Neuronal stem cell (in vitro differentiated cells): ENCODE results near the gene TMED10.
"Not testable (repeated sequence)": the region's sequence is repeated elsewhere in the genome, so short reads cannot be mapped to it uniquely, and the experiment has no call there.

Source experiments
- DNase-seq: peaks from one replicate; pipeline ENCODE4 v3.0.0-alpha.2; 2013; ENCODE audit warnings: low spot score
- H2AFZ ChIP-seq: one replicate; pipeline ENCODE4 v1.6.1; 2013; ENCODE audit warnings: mild to moderate bottlenecking, low read length, inconsistent platforms
- H2AK5ac ChIP-seq: 2 replicates; pipeline ENCODE4 v1.6.1; 2013; ENCODE audit warnings: low read depth, mild to moderate bottlenecking, inconsistent platforms, low read length, moderate library complexity, mixed read lengths
- H2BK120ac ChIP-seq: 2 replicates; pipeline ENCODE4 v1.6.1; 2013; ENCODE audit warnings: low read depth, mild to moderate bottlenecking, inconsistent platforms, low read length, moderate library complexity, mixed read lengths
- H2BK12ac ChIP-seq: one replicate; pipeline ENCODE4 v1.6.1; 2013; ENCODE audit warnings: low read length, inconsistent platforms
- H2BK15ac ChIP-seq: 2 replicates; pipeline ENCODE4 v1.6.1; 2013; ENCODE audit warnings: mild to moderate bottlenecking, low read length, inconsistent platforms, mixed read lengths
- H2BK5ac ChIP-seq: one replicate; pipeline ENCODE4 v1.6.1; 2013; ENCODE audit warnings: inconsistent platforms, mild to moderate bottlenecking, low read length, moderate library complexity
- H3K14ac ChIP-seq: one replicate; pipeline ENCODE4 v1.6.1; 2013; ENCODE audit warnings: low read length, inconsistent platforms
- H3K18ac ChIP-seq: 2 replicates; pipeline ENCODE4 v1.6.1; 2013; ENCODE audit warnings: low read length, inconsistent platforms
- H3K23ac ChIP-seq: 2 replicates; pipeline ENCODE4 v1.6.1; 2013; ENCODE audit warnings: low read depth, mild to moderate bottlenecking, mixed read lengths, low read length, inconsistent platforms; ENCODE audit not compliant: poor library complexity
- H3K27ac ChIP-seq: replicated peaks from 3 replicates; pipeline ENCODE4 v1.5.1; 2013; ENCODE audit warnings: low read length, inconsistent platforms
- H3K27me3 ChIP-seq, 3 experiments: 2 replicates each; pipeline ENCODE4 v1.6.1; 2013; ENCODE audit warnings: low read length in 3 of 3, mild to moderate bottlenecking in 2 of 3, inconsistent platforms in 1 of 3, low read depth in 1 of 3, mixed read lengths in 1 of 3, moderate library complexity in 1 of 3; ENCODE audit not compliant: control insufficient read depth in 3 of 3, insufficient read depth in 3 of 3
- H3K36me3 ChIP-seq, 2 donors: replicated peaks in 1 of 2; 2 replicates each; pipeline ENCODE4 v1.6.1; 2013; ENCODE audit warnings: low read length in 2 of 2; ENCODE audit not compliant: control insufficient read depth in 2 of 2, insufficient read depth in 2 of 2
- H3K4ac ChIP-seq: 2 replicates; pipeline ENCODE4 v1.6.1; 2013; ENCODE audit warnings: inconsistent platforms, mild to moderate bottlenecking, low read length, moderate library complexity
- H3K4me1 ChIP-seq, 2 donors: 1 replicate in 1 of 2; 2 replicates in 1 of 2; pipeline ENCODE4 v1.6.1; 2013; ENCODE audit warnings: low read length in 2 of 2, low read depth in 1 of 2; ENCODE audit not compliant: control insufficient read depth in 2 of 2, insufficient read depth in 1 of 2
- H3K4me2 ChIP-seq: one replicate; pipeline ENCODE4 v1.6.1; 2013; ENCODE audit warnings: mild to moderate bottlenecking, low read length, inconsistent platforms; ENCODE audit not compliant: insufficient read depth, poor library complexity, severe bottlenecking
- H3K4me3 ChIP-seq, 2 donors: 2 replicates each; pipeline ENCODE4 v1.5.1; 2013; ENCODE audit warnings: low read length in 2 of 2, mild to moderate bottlenecking in 2 of 2, inconsistent platforms in 1 of 2, moderate library complexity in 1 of 2
- H3K79me1 ChIP-seq: one replicate; pipeline ENCODE4 v1.6.1; 2013; ENCODE audit warnings: low read depth, mild to moderate bottlenecking, inconsistent platforms, low read length, moderate library complexity
- H3K9ac ChIP-seq: one replicate; pipeline ENCODE4 v1.6.1; 2013; ENCODE audit warnings: mild to moderate bottlenecking, low read depth, low read length, inconsistent platforms; ENCODE audit not compliant: poor library complexity
- H3K9me3 ChIP-seq, 2 donors: replicated peaks in 1 of 2; 2 replicates each; pipeline versions ENCODE3 to v1.6.1; 2013; ENCODE audit warnings: low read length in 2 of 2, mild to moderate bottlenecking in 2 of 2, inconsistent platforms in 1 of 2, low read depth in 1 of 2, mixed read lengths in 1 of 2, moderate library complexity in 1 of 2; ENCODE audit not compliant: control insufficient read depth in 2 of 2, insufficient read depth in 1 of 2
- H4K8ac ChIP-seq: one replicate; pipeline ENCODE4 v1.6.1; 2013; ENCODE audit warnings: low read depth, mild to moderate bottlenecking, inconsistent platforms, low read length, moderate library complexity
- H4K91ac ChIP-seq: one replicate; pipeline ENCODE4 v1.6.1; 2013; ENCODE audit warnings: low read length, low read depth, mild to moderate bottlenecking, inconsistent platforms; ENCODE audit not compliant: poor library complexity
- WGBS, 2 donors: extraction: QIAGEN DNeasy Blood & Tissue Kit; methylation state at CpG; one replicate each; pipeline ENCODE4 v1.1.7; 2013; ENCODE audit warnings: missing lambda C conversion rate in 2 of 2, mixed read lengths in 1 of 2; ENCODE audit not compliant: insufficient read length in 2 of 2, insufficient replicate concordance in 1 of 2; ENCODE audit errors: extremely low coverage in 2 of 2; 5-methylcytosine and 5-hydroxymethylcytosine counted together

TMED10 gene

DNA sequence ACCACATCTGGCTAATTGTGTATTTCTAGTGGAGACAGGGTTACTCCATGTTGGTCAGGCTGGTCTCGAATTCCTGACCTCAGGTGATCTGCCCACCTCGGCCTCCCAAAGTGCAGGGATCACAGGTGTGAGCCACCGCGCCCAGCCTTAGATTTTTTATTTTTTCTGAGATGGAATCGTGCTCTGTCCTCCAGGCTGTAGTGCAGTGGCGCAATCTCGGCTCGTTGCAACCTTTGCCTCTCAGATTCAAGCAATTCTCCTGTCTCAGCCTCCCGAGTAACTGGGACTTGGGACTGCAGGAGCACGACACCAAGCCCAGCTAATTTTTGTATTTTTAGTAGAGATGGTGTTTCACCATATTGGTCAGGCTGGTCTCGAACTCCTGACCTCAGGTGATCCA lies 5.8 kb upstream of the TMED10 start:
- H3K79me1 ChIP-seq, H3K14ac ChIP-seq, H2BK15ac ChIP-seq, H2BK12ac ChIP-seq, H2AFZ ChIP-seq, H3K18ac ChIP-seq, H3K27ac ChIP-seq, H3K4me3 ChIP-seq, H3K4me1 ChIP-seq, H4K91ac ChIP-seq, H3K4ac ChIP-seq, H3K9me3 ChIP-seq, H3K23ac ChIP-seq, DNase-seq, H3K9ac ChIP-seq, H2AK5ac ChIP-seq, H3K4me2 ChIP-seq, H4K8ac ChIP-seq, H3K36me3 ChIP-seq, H2BK120ac ChIP-seq, H2BK5ac ChIP-seq: not testable (repeated sequence)
- H3K27me3 ChIP-seq = peaks cover 0 to 48% (median 0%) of the 10 kb centered on the region in 3 experiments
- WGBS, 2 donors = no CpG with 5 or more reads among the region's 11 CpGs

DNA sequence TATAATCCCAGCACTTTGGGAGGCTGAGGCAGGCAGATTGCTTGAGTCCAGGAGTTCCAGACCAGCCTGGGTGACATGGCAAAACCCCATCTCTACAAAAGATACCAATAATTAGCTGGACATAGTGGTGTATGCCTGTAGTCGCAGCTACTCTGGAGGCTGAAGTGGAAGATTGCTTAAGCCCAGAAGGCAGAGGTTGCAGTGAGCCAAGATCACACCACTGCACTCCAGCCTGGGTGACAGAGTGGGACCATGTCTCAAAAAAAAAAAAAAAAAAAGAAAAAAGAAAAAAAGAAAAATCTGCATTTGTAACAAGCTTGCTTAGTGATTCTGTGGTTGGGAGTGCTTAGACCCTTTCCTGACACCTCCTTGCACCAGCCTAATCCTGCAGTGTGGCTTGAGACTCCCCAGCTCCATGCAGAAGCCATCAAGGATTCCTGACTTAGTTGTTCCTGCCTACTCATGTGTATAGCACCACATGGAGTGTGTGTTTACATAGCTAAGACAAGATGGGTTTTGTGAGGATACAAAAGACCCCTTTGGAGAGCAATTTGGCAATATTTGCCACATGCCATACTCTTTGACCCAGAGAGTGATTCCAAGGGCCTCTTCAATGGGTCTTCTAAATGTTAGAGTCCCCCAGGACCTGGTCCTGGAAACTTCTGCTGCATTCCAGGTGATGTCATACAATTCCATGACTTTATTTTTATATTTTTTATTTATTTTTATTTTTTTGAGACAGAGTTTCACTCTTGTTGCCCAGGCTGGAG lies 5.1 kb upstream of the TMED10 start:
- Histone ChIP-seq H2BK120ac (no peak overlapping the region), H4K8ac (no peak overlapping the region), H3K79me1 (no peaks in the 10 kb centered on the region), H3K14ac (no peak overlapping the region), H3K36me3 (no peaks in the 10 kb centered on the region), H2AK5ac (no peak overlapping the region), H2BK15ac (no peak overlapping the region), H3K4me1 (peaks cover 0 to 10% of the 10 kb centered on the region in 2 donors), H4K91ac (no peak overlapping the region), H3K9me3 (no peaks in the 10 kb centered on the region), H2BK12ac (no peak overlapping the region), H3K27ac (no peak overlapping the region), H3K27me3 (peaks cover 0 to 41% (median 0%) of the 10 kb centered on the region in 3 experiments), H3K23ac (no peak overlapping the region), H2AFZ (no peak overlapping the region), H3K4me2 (no peak overlapping the region), H3K4ac (no peak overlapping the region), H2BK5ac (no peak overlapping the region), H3K9ac (no peak overlapping the region), H3K18ac (no peak overlapping the region), H3K4me3 (no peak overlapping the region)
- DNase-seq = peak; percentile 54
- no CpG with 5 or more reads among the region's 1 CpG for WGBS, 2 donors

DNA sequence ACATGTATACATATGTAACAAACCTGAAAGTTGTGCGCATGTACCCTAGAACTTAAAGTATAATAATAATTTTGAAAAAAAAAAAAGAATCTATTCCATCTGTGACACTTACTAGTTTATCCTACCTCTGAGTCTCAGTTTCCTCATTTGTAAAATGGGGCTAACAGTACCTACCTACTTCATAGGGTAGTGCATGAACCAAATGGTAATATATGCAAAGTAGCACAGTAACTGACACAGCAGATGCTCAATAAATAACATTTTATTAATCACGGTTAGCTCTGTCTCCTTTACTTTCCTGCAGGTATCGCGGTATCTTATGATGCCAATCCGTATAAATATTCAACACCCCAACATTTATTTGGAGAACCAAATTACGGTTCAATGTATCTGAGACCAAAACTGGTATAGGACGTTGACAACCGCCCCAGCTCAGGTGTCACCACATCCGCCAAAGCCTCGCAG lies 703 bp downstream of the TMED10 start:
- no peak overlapping the region for H2BK12ac ChIP-seq
- H3K4me3 ChIP-seq = peak overlapping the region; percentile 77 to 89
- H3K27ac ChIP-seq = peak overlapping the region; percentile 83
- H3K79me1 ChIP-seq = peaks cover 3% of the 10 kb centered on the region
- no peak overlapping the region for H3K23ac ChIP-seq
- H4K8ac ChIP-seq = no peak overlapping the region
- H2BK5ac ChIP-seq = no peak overlapping the region
- H3K27me3 ChIP-seq = peaks cover 0 to 18% (median 0%) of the 10 kb centered on the region in 3 experiments
- H3K36me3 ChIP-seq = peaks cover 0 to 5% of the 10 kb centered on the region in 2 donors
- WGBS, 2 donors = no CpG with 5 or more reads among the region's 10 CpGs
- H3K9me3 ChIP-seq = no peaks in the 10 kb centered on the region
- peak overlapping the region; percentile 80 for H3K4me2 ChIP-seq
- H3K9ac ChIP-seq = peak overlapping the region; percentile 97
- peaks cover 0 to 1% of the 10 kb centered on the region in 2 donors for H3K4me1 ChIP-seq
- no peak overlapping the region for H4K91ac ChIP-seq
- H2BK120ac ChIP-seq = no peak overlapping the region
- DNase-seq = no peak
- no peak overlapping the region for H3K18ac ChIP-seq
- H3K14ac ChIP-seq = no peak overlapping the region
- no peak overlapping the region for H2AK5ac ChIP-seq
- no peak overlapping the region for H3K4ac ChIP-seq
- H2BK15ac ChIP-seq = peak overlapping the region; percentile 87
- H2AFZ ChIP-seq = peak overlapping the region; percentile 87

- DNase-seq = no peak
- no peaks in the 10 kb centered on the region for H3K9me3 ChIP-seq
- H3K14ac ChIP-seq = no peak overlapping the region
- H4K91ac ChIP-seq = no peak overlapping the region
- H2AK5ac ChIP-seq = no peak overlapping the region
- no peak overlapping the region for H2BK5ac ChIP-seq
- H2BK12ac ChIP-seq = no peak overlapping the region
- no peak overlapping the region for H3K4me3 ChIP-seq
- peaks cover 0 to 2% (median 0%) of the 10 kb centered on the region in 3 experiments for H3K27me3 ChIP-seq
- H2BK15ac ChIP-seq = no peak overlapping the region
- H3K4me1 ChIP-seq = peaks cover 0 to 1% of the 10 kb centered on the region in 2 donors
- no CpG with 5 or more reads among the region's 2 CpGs for WGBS, 2 donors
- H3K36me3 ChIP-seq = peaks cover 0 to 5% of the 10 kb centered on the region in 2 donors
- H3K18ac ChIP-seq = no peak overlapping the region
- H3K9ac ChIP-seq = no peak overlapping the region
- H4K8ac ChIP-seq = no peak overlapping the region
- H3K4ac ChIP-seq = no peak overlapping the region
- no peak overlapping the region for H3K27ac ChIP-seq
- no peak overlapping the region for H3K4me2 ChIP-seq
- H3K23ac ChIP-seq = no peak overlapping the region
- H3K79me1 ChIP-seq = peaks cover 3% of the 10 kb centered on the region
- H2BK120ac ChIP-seq = no peak overlapping the region
- H2AFZ ChIP-seq = no peak overlapping the region
Observed at GRCh38 chr14:75174066-75174465, 2.3 kb downstream of the TMED10 start.
